DOHH2 (cell line): ENCODE data around the gene SYCP1.

ENCODE experiments used
- EZH2phosphoT487 ChIP-seq: fragments of 200-600 bp; sonication (generic); IDR thresholded peaks from 2 replicates; pipeline ENCODE4 v1.6.1; 2017; ENCODE audit warnings: borderline replicate concordance, mild to moderate bottlenecking, antibody characterized with exemption, low read length, moderate library complexity, mixed read lengths
- TF ChIP-seq, protein P1 (sequence below): fragments of 200-600 bp; sonication (generic); IDR thresholded peaks from one replicate; pipeline ENCODE4 v1.5.1; 2014; ENCODE audit warnings: antibody characterized with exemption, mild to moderate bottlenecking, low read depth, low read length; ENCODE audit not compliant: poor library complexity, severe bottlenecking

DNA sequence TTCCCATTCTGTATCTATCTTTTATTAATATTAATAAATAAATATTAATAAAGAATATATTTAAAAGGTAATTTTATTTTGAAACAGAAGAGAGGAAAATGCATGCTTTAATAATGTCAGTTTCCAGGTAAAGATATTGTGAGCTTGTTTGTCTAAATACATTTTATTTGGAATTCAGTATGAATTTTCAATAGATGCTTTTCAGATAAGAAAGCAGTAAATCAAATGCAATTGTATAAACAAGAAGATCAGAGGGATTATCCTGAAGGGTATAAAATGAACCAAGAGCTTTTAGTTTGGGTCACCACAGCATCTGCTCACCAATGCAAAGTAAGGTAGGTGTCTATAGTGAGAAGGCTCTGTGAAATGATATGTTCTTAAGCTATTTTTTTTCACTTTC, 174.9 kb downstream of the SYCP1 start, which contains the start of gene TSHB:
- TF ChIP-seq, protein P1, sequence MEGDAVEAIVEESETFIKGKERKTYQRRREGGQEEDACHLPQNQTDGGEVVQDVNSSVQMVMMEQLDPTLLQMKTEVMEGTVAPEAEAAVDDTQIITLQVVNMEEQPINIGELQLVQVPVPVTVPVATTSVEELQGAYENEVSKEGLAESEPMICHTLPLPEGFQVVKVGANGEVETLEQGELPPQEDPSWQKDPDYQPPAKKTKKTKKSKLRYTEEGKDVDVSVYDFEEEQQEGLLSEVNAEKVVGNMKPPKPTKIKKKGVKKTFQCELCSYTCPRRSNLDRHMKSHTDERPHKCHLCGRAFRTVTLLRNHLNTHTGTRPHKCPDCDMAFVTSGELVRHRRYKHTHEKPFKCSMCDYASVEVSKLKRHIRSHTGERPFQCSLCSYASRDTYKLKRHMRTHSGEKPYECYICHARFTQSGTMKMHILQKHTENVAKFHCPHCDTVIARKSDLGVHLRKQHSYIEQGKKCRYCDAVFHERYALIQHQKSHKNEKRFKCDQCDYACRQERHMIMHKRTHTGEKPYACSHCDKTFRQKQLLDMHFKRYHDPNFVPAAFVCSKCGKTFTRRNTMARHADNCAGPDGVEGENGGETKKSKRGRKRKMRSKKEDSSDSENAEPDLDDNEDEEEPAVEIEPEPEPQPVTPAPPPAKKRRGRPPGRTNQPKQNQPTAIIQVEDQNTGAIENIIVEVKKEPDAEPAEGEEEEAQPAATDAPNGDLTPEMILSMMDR = no peak
- TF ChIP-seq EZH2phosphoT487 = no peak
